C4-2B (cell line): ENCODE data around the gene TPPP3.
"Not testable (repeated sequence)": the region's sequence is repeated elsewhere in the genome, so short reads cannot be mapped to it uniquely, and the experiment has no call there.

Source experiments
- H3K27ac ChIP-seq: fragments of 450-650 bp; 2 replicates; pipeline ENCODE4 v1.5.1; 2017
- CTCF ChIP-seq: fragments of 450-650 bp; conservative IDR thresholded peaks from 2 replicates; pipeline ENCODE4 v1.5.1; 2017; ENCODE audit warnings: mild to moderate bottlenecking
- ZFX ChIP-seq: fragments of 450-650 bp; IDR thresholded peaks from 2 replicates; pipeline ENCODE4 v1.6.1; 2017

The TPPP3 gene

GRCh38 chr16:67417333-67418061 lies 24.2 kb upstream of the TPPP3 start:
- H3K27ac ChIP-seq = no peak overlapping the region
- TF ChIP-seq ZFX = no peak
- no peak for TF ChIP-seq CTCF

GRCh38 chr16:67415872-67416793 lies 22.8 kb upstream of the TPPP3 start, which contains the start of gene ZDHHC1:
Gene ZDHHC1, minus strand, starts transcription at chr16:67416477. Its CDS starts 8,702 bp downstream, at chr16:67407775.
- TF ChIP-seq ZFX (no peak), CTCF (no peak)
- no peak within 1 kb of the TSS for H3K27ac ChIP-seq

- not testable (repeated sequence) for H3K27ac ChIP-seq
Observed at GRCh38 chr16:67415421-67415820, 22.1 kb upstream of the TPPP3 start.

- TF ChIP-seq CTCF (no peak), ZFX (no peak)
- H3K27ac ChIP-seq = no peak overlapping the region
Observed at GRCh38 chr16:67413978-67414911, 20.9 kb upstream of the TPPP3 start.

- TF ChIP-seq CTCF = no peak
- TF ChIP-seq ZFX = no peak
- no peak overlapping the region for H3K27ac ChIP-seq
Observed at GRCh38 chr16:67412294-67412693, 19.0 kb upstream of the TPPP3 start.

GRCh38 chr16:67411339-67411738 lies 18.0 kb upstream of the TPPP3 start:
- no peak for TF ChIP-seq ZFX
- TF ChIP-seq CTCF = no peak
- H3K27ac ChIP-seq = no peak overlapping the region

GRCh38 chr16:67409631-67410030 lies 16.3 kb upstream of the TPPP3 start:
- TF ChIP-seq CTCF (no peak), ZFX (no peak)
- no peak overlapping the region for H3K27ac ChIP-seq
